Measurements from ENCODE around the gene IFI6. TPM values are rescaled to one million over a fixed set of nuclear protein-coding genes. Genes with fewer than 3 reads are reported as not detected.

Gene IFI6
- total RNA-seq, 1 experiment from 2014 or later, result 4.3 TPM

GRCh38 chr1:27623327-27624212 is 48.4 kb downstream of the IFI6 start:
- no peak overlapping the region for H2BK15ac ChIP-seq (ENCODE audit: low read depth, low read length)
- Mint-ChIP-seq H3K4me3 (no peak overlapping the region), H3K27ac (peak overlapping the region in 1 of 3 experiments; percentile 21; a peak in 1 of 7 replicates), H3K9me3 (no peaks in the 10 kb centered on the region; a peak in 1 of 5 replicates), H3K4me1 (peaks cover 13 to 14% of the 10 kb centered on the region in 2 experiments), H3K27me3 (ENCODE audit: low read depth) (peaks cover 2% of the 10 kb centered on the region; the same call in 1 of the 2 replicates), H3K36me3 (ENCODE audit: insufficient read depth in 1 of 3, low read depth in 3 of 3) (no peaks in the 10 kb centered on the region)
- WGBS (ENCODE audit: extremely low coverage, insufficient read length, low lambda C conversion rate), result no CpG with 5 or more reads among the region's 13 CpGs
- no peak overlapping the region for H2BK120ac ChIP-seq (ENCODE audit: low read depth, low read length, poor library complexity, severe bottlenecking)
- H2BK5ac ChIP-seq (ENCODE audit: insufficient read length, low read length), result no peak overlapping the region
- H3K4ac ChIP-seq (ENCODE audit: low read depth, low read length), result no peak overlapping the region
- no peak overlapping the region for H2AFZ ChIP-seq (ENCODE audit: low read length)
- TF ChIP-seq CTCF (conservative IDR thresholded peaks at IDR 0.05), result no peak
- no peaks in the 10 kb centered on the region for H3K27me3 ChIP-seq (ENCODE audit: insufficient read depth, low read length)
- H2AK5ac ChIP-seq (ENCODE audit: insufficient read length, low read length), result no peak overlapping the region
- H4K20me1 ChIP-seq (ENCODE audit: control insufficient read depth, insufficient read depth, insufficient read length), result no peaks in the 10 kb centered on the region
- H3K23ac ChIP-seq (ENCODE audit: insufficient read length, low read depth, low read length), result no peak overlapping the region
- peaks cover 6% of the 10 kb centered on the region; the same call in 1 of the 2 replicates for H3K4me1 ChIP-seq (ENCODE audit: insufficient read depth, low read length)
- H3K18ac ChIP-seq (ENCODE audit: insufficient read length, low read depth, low read length), result peak overlapping the region; percentile 11
- H4K8ac ChIP-seq (replicated peaks; ENCODE audit: insufficient read length, low read depth, low read length), result no peak overlapping the region
- no peak overlapping the region for H3K9ac ChIP-seq (ENCODE audit: extremely low read depth, insufficient read length, low read length)
- no peak overlapping the region for H3K4me2 ChIP-seq (ENCODE audit: insufficient read depth, insufficient read length, low read length)
- H3K79me1 ChIP-seq (ENCODE audit: insufficient read depth, low read depth, low read length, poor library complexity, severe bottlenecking), result no peaks in the 10 kb centered on the region
- no peak overlapping the region for H2BK20ac ChIP-seq (ENCODE audit: low read depth, low read length, poor library complexity, severe bottlenecking)
- H3K14ac ChIP-seq (ENCODE audit: insufficient read depth, low read length), result no peak overlapping the region; the same call in 1 of the 2 replicates
- DNase-seq, result no peak
- H3K9me3 ChIP-seq (ENCODE audit: control insufficient read depth, low read depth, low read length), result no peaks in the 10 kb centered on the region
- H3K27ac ChIP-seq (ENCODE audit: insufficient read length, low read depth, low read length), result no peak overlapping the region
- H3K23me2 ChIP-seq (ENCODE audit: insufficient read length, low read depth, low read length, poor library complexity, severe bottlenecking), result no peaks in the 10 kb centered on the region
- H3K56ac ChIP-seq (ENCODE audit: insufficient read length, low read depth, low read length), result no peak overlapping the region
- no peak overlapping the region for H3T11ph ChIP-seq (ENCODE audit: low read length)
- H2BK12ac ChIP-seq (ENCODE audit: insufficient read length, low read depth, low read length), result no peak overlapping the region
- H4K5ac ChIP-seq (ENCODE audit: insufficient read length, low read depth, low read length), result no peak overlapping the region
- no peaks in the 10 kb centered on the region for H3K79me2 ChIP-seq (ENCODE audit: insufficient read depth, low read length)
- peak overlapping the region; percentile 32 for H4K91ac ChIP-seq (ENCODE audit: insufficient read length, low read depth, low read length)

All from H9 (cell line).